ENCODE results near the gene MYOCD.
"Not testable (repeated sequence)": the region's sequence is repeated elsewhere in the genome, so short reads cannot be mapped to it uniquely, and the experiment has no call there.

GRCh38 chr17:12635996-12636395 is 29.7 kb upstream of the MYOCD start:
- TF ChIP-seq CDX4 (CRISPR knock-in tag; IDR thresholded peaks at IDR 0.05; ENCODE audit: borderline replicate concordance); NFYB (CRISPR knock-in tag; conservative IDR thresholded peaks at IDR 0.05; ENCODE audit: low read depth); CTCF (IDR thresholded peaks at IDR 0.05); ZNF512 (CRISPR knock-in tag; IDR thresholded peaks at IDR 0.05; ENCODE audit: borderline replicate concordance): not testable (repeated sequence)
